RWPE1 (cell line): ENCODE measurements around the gene IFT20.

Experiments
- CTCF ChIA-PET: fragments of 350-600 bp; sonication (Branson Sonifier 250); formaldehyde crosslinking; extraction: SDS; loops from one replicate; lab custom pipeline; 2021; lab: Yijun Ruan, JAX
- POLR2A ChIA-PET: fragments of 400-600 bp; formaldehyde crosslinking; extraction: SDS; loops from one replicate; lab custom pipeline; 2020; ENCODE audit warnings: antibody characterized with exemption; ENCODE audit not compliant: low non-redundant PET; lab: Yijun Ruan, JAX
- DNase-seq: peaks from one replicate; pipeline ENCODE4 v3.0.0; 2012; ENCODE audit warnings: low spot score
- H3K27ac ChIP-seq: fragments of 450-650 bp; 2 replicates; pipeline ENCODE4 v1.5.1; 2017
- TF ChIP-seq, protein P1 (sequence below): fragments of 450-650 bp; conservative IDR thresholded peaks from 2 replicates; pipeline ENCODE4 v1.5.1; 2017; ENCODE audit warnings: low read depth, mild to moderate bottlenecking

Gene IFT20

DNA sequence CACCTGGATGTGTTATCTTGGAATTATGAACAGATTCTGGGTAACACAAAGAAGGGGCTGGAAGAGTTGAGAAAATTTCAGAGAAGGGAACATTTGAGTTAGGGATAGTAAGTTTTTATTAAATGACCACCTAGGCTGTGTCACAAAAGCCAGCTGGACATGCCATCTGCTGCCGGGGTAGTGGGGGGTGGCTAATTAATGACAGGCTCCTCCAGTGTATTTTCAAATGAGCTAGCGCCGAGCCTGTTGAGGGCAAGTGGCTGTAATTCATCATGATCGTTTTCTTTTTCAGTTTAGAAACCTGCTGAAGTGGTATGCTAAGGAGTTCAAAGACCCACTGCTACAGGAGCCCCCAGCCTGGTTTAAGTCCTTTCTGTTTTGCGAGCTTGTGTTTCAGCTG, 10.1 kb downstream of the IFT20 start:
- CTCF ChIA-PET, result interaction anchor here (1.1 kb wide), 1 partner anchor 92 kb away, joined by 3 read pairs; no protein-coding TSS in a partner anchor
- POLR2A ChIA-PET, result interaction anchor here (0.6 kb wide), 1 partner anchor 14 kb away, joined by 5 read pairs; no protein-coding TSS in a partner anchor
- no peak overlapping the region for H3K27ac ChIP-seq
- DNase-seq, result no peak
- TF ChIP-seq, protein P1, sequence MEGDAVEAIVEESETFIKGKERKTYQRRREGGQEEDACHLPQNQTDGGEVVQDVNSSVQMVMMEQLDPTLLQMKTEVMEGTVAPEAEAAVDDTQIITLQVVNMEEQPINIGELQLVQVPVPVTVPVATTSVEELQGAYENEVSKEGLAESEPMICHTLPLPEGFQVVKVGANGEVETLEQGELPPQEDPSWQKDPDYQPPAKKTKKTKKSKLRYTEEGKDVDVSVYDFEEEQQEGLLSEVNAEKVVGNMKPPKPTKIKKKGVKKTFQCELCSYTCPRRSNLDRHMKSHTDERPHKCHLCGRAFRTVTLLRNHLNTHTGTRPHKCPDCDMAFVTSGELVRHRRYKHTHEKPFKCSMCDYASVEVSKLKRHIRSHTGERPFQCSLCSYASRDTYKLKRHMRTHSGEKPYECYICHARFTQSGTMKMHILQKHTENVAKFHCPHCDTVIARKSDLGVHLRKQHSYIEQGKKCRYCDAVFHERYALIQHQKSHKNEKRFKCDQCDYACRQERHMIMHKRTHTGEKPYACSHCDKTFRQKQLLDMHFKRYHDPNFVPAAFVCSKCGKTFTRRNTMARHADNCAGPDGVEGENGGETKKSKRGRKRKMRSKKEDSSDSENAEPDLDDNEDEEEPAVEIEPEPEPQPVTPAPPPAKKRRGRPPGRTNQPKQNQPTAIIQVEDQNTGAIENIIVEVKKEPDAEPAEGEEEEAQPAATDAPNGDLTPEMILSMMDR, result no peak

DNA sequence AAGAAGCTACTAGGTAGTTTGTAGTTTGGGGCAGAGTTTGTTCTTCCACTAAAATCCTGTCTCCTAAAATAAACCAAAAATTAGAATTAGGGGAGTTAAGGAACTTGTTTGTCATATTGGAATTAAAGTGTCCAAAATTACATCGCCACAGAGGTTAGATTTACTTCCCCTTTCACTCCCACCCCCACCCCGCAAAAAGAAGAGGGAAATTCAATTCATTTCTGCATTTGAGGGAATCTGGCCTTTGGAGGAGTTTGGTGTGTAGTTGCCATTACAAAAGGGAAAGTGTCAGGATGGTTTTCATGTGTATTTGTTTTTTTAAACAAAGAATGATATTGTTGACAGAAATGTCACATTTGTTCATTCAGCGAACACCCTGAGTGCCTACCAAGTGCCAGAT, 10.5 kb downstream of the IFT20 start:
- H3K27ac ChIP-seq, result no peak overlapping the region
- ChIA-PET CTCF (interaction anchor here (1.1 kb wide), 1 partner anchor 92 kb away, joined by 3 read pairs; no protein-coding TSS in a partner anchor), POLR2A (interaction anchor here (0.6 kb wide), 1 partner anchor 14 kb away, joined by 5 read pairs; no protein-coding TSS in a partner anchor)
- TF ChIP-seq, protein P1, result no peak
- DNase-seq, result no peak

DNA sequence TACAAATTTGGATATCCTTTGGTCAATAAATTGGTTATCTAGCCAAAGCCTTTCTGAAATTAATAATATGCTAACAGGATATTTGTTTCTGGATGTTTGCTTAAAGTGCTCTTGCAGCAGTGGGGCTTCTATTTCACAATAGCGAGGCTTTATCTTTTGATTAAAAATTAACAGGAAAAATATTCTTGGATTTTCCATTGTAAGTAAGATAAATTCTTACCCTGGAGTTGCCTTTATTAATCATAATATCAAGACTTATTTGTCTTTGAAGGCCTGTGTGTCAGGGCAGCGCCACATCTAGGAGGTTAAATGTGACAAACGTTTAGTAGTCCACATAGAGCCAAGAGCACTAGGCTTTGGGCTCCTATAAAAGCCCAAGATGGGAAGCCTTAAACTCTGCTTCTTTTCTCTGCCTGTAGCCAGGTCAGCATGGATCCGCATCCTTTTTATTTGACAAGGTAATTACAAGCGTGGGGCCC, 11.0 kb downstream of the IFT20 start:
- ChIA-PET CTCF (interaction anchor here (0.7 kb wide), 1 partner anchor 98 kb away, joined by 3 read pairs; no protein-coding TSS in a partner anchor), POLR2A (no interaction called here)
- TF ChIP-seq, protein P1, result no peak
- no peak for DNase-seq
- H3K27ac ChIP-seq, result no peak overlapping the region

DNA sequence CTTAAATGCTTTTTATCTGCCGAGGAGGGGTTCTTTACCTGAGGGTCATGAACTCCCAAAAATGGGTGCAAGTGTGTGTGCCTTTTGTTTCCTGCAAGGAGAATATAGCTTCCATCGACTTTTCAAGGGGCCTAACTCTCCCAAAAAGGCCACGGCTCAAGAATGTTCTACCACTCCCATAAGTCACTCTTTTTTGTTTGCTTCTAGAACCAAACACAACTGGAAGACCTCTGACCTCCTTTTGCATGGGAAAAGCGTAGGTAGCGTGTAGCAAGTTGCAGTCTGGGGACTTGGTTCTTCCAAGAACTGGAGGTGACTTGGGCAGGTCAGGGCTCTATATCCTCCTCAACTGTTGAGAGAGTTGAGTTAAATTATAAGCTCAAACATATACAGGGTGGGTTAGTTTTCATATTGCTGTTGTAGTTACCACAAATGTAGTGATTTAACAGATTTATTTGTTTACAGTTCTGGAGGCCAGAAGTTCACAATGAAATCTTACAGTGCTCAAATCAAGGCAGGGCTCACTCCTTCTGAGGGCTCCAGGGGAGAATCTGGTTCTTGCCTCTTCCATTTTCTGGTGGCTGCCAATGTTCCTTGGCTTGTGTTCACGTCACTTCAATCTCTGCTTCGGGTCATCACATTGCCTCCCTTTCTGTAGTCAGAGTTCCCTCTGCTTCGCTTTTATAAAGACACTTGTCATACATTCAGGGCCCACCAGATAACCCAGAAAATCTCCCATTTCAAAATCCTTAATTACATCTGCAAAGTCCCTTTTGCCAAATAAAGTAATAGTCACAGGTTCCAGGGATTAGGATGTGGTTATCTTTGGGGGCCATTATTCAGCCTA, 14.8 kb downstream of the IFT20 start:
- ChIA-PET POLR2A (interaction anchor here (2.0 kb wide), 1 partner anchor 15 kb away, joined by 8 read pairs; the partner anchor contains the start of genes IFT20 and TNFAIP1), CTCF (no interaction called here)
- H3K27ac ChIP-seq, result no peak overlapping the region
- no peak for DNase-seq
- TF ChIP-seq, protein P1, result no peak

DNA sequence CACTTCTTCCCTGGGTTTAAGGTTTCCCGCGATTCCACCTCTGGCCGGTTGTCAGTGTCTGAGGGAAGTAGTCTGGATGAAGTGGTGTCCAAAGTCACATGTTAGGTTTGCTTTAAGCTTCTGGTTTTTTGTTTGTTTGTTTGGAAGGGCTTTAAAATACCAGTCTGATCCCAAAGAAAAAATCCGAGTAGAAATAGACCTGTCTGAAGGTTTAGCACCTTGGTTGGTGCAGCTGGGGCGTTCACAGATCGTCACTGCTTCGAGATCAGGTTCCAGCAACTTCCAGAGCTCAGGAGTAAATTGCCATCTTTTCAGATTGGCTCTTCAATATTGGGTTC, 15.7 kb downstream of the IFT20 start:
- DNase-seq, result no peak
- CTCF ChIA-PET, result interaction anchor here (0.6 to 1.7 kb wide), 2 partner anchors 16 to 68 kb away, joined by 4 read pairs; partner anchors contain the start of gene TNFAIP1
- peak overlapping the region; percentile 82 for H3K27ac ChIP-seq
- POLR2A ChIA-PET, result interaction anchor here (0.5 to 2.0 kb wide), 2 partner anchors 16 to 313 kb away, joined by 3 to 8 read pairs; partner anchors contain the start of genes IFT20 and TNFAIP1
- TF ChIP-seq, protein P1, result no peak
